Cardiac septum (tissue), 1 donor: Measurements from ENCODE around the gene CENPA. TPM values are rescaled to one million over a fixed set of nuclear protein-coding genes. Genes with fewer than 3 reads are reported as not detected.
"Not testable (repeated sequence)": the region's sequence is repeated elsewhere in the genome, so short reads cannot be mapped to it uniquely, and the experiment has no call there.

Source experiments
- DNase-seq: peaks from one replicate; pipeline ENCODE4 v3.0.0-alpha.2; 2020; ENCODE audit warnings: low spot score
- intact Hi-C: fragments of 100-400 bp; cut with DNase I; formaldehyde crosslinking; loops from one replicate; pipeline ENCODE4 v1.14.0; 2022
- total RNA-seq: library from RNA; stranded (reverse); fragmentation: NEBNext Ultra II Directional; extraction: Animal tissue kit (Norgen Biotek cat#: 25700); gene quantifications from one replicate; pipeline ENCODE4 v1.2.1, GENCODE V29; 2021
- donor health status: DM: no; HTN: no; CAD: no.

Gene CENPA
- total RNA-seq, 1 donor from 2014 or later: not detected

- intact Hi-C loops: no loop called here
- no peak for DNase-seq
Observed at GRCh38 chr2:26758790-26759321, 27.0 kb upstream of the CENPA start.

GRCh38 chr2:26759845-26760244 lies 26.0 kb upstream of the CENPA start:
- intact Hi-C loops: no loop called here
- no peak for DNase-seq

GRCh38 chr2:26760991-26761390 lies 24.9 kb upstream of the CENPA start:
- intact Hi-C loops, DNase-seq: not testable (repeated sequence)

DNA sequence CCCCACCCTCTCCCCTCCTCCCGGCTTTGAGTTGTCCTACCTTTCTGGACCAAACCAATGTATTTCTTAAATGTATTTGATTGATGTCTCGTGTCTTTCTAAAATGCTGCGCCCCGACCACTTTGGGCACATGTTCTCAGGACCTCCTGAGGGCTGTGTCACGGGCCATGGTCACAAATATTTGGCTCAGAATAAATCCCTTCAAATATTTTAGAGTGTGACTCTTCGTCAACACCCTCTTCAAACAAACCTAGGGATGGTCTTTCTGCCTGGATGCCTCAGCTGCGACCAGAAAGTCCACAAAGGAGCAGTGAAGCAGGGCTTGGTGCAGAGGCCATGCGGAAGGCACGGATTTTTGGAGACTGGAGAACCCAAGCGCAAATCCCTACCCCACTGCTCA lies 22.8 kb upstream of the CENPA start:
- intact Hi-C loops: no loop called here
- no peak for DNase-seq

DNA sequence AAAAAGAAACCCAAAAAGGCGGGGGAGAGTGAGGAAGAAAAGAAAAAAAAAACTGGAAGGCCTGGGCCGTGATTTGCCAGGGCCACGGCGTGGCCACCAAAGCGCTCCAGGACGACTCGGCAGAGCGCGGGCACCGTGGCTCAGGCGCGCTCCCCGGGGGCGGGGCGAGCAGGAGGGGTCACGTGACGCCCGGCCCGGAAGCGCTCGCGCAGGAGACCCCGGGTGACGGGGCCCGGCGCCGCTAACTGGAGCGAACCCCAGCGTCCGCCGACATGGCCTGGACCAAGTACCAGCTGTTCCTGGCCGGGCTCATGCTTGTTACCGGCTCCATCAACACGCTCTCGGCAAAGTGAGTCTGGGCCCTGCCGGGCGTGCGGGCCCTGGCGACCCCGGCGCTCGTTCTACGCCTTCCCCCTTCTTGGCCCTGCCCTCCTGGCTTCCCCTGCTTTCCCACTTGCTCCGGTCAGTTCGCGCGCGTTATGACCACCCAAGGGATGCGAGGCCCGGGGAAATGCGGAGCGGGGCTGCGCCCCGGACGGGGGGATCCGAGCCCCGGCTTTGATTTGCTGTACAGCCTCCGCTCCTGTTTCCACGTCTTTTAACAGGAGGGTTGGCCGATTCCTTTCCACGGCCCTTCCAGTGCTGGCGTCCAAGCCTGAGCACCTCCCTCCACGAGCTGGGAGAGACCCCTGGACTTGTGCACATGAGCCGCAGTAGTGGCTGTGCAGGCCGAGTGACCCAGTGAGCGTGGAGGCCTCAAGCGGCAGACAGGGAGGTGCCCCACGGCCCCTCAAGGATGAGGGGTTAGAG lies 21.6 kb upstream of the CENPA start, which contains the start of gene SLC35F6:
Gene SLC35F6, plus strand, starts transcription at position 207 of the 810 bp plus-strand sequence. Its CDS starts 66 bp downstream, at position 273.
- DNase-seq: peak; percentile 91
- intact Hi-C loops: no loop called here

DNA sequence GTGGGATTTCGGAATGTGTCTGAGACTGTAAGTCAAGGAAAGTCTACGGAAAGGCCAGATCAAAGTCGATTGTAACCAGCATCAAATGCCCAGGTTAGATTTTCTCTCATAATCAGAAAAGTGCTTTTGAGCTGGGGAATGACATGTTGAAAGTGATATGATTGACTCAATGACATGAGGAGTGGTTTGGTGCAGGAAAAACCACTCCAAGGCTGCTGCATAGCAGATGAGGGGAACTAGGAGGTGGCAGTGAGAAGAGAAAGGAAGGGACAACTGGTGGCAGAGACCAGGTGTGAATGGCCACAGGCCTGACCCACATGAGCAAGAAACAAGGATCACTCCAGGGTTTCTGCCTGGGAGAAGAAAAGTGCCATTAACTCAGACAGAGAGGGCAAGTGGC lies 20.9 kb upstream of the CENPA start:
- intact Hi-C loops: no loop called here
- DNase-seq: no peak

DNA sequence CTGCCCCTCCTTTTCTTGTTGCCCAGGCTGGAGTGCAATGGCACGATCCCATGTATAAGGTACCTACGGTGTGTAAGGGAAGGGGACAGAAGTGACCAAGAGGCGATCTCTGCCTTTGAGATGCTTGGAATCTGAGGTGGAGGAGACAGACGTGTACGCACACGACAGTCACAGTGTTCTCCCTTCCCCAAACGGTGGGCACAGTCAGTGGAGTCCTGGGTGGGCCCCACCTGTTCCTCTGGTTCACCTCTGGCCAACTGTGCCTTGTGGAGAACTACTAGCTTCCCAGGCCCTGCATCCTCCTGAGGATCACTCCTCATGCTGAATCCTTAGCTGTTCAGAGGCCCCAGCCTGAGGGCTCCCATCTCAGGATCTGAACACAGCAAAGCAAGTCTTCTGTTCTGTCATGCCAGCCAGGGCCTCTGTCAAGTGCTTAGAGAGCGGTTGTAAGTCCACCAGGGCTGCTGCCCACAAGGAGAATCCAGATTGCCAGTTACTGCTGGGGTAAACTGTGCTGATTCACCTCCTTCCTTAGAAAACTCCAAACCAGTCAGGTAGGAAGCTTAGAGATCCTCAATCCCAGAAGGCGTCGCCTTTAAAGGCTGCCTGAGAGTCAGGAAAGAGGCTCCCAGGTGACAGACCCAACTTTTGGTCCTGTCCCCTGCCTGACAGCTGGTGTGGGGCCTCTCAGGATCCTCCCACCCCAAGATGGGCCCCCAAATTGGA lies 20.2 kb upstream of the CENPA start:
- intact Hi-C loops: no loop called here
- DNase-seq: no peak

DNA sequence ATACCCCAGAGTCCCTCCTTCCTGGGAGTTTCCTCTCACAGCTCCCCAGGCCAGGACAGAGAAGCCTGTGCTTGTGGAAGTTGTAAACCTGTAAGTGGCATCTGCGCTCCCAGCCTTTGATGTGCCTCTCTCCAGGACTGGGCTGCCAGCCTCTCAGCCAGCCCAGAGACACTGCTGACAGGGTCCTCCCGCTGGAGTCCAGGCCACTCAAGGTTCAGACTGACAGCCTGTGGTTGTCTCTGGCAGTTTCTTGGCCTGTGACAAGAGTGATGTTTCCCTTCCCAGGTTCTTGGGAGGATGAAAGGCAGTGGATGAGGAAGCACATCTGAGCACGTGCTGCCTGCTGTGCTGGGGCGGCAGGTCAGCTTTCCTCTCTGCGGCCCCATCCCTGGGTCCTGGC lies 18.7 kb upstream of the CENPA start:
- intact Hi-C loops: no loop called here
- no peak for DNase-seq

DNA sequence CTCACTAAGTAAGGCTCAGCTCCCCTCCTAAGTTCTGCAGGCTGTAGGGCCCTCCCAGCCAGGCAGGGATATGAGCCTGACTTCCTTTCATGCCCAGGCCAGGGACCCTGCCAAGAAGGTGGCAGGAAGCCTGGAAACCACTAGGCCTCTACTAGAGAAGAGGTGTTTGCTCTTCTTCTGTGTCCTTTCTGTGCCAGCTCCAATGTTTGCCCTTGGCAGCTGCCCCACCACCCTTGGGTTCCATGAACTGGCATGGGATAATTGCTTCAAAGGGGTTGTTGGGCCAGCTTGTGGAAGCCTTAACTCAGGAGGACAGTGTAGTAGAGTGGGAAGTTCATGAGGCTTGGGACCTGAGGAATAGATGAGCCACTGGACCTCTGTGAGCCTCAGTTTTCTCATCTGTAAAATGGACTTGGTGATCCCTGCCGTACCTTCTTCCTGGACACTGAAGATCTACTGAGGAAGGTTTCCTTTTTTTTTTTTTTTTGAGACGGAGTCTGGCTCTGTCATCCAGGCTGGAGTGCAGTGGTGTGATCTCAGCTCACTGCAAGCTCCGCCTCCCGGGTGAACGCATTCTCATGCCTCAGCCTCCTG lies 17.9 kb upstream of the CENPA start:
- DNase-seq: no peak
- intact Hi-C loops: no loop called here

GRCh38 chr2:26768759-26769088 lies 17.1 kb upstream of the CENPA start:
- no peak for DNase-seq
- intact Hi-C loops: no loop called here

DNA sequence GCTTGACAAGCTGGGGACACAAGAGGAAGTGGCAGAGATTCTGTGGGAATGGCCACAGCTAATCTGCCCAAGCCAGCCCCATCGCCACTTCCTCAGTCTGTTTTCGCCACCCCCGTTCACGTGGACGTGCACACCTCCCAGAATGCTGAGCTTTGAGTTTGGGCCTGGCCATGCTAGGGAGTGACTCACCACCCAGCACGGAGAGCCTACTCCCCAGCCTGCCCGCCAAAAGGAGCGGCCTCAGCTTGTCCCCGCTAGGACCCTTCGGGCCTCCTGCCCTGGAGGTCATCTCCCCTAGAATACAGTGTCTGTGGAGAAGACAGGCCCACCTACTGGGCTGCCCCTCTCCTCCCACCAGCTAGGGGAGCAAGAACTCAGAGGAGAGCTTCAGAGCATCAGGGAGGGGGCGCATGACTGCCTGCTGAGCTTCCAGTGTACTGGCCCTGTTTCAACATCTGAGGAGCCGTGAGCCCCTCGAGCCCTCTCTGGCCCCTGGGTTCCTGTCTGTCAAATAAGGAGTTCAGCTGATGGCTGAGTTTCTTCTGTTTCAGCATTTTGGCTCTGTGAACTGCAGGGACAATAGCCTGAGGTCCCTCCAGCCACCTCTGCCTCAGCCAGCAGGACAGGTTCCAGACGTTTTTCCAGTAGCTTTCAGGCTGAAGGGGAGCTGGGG lies 16.6 kb upstream of the CENPA start:
- intact Hi-C loops: no loop called here
- DNase-seq: peak; percentile 87

DNA sequence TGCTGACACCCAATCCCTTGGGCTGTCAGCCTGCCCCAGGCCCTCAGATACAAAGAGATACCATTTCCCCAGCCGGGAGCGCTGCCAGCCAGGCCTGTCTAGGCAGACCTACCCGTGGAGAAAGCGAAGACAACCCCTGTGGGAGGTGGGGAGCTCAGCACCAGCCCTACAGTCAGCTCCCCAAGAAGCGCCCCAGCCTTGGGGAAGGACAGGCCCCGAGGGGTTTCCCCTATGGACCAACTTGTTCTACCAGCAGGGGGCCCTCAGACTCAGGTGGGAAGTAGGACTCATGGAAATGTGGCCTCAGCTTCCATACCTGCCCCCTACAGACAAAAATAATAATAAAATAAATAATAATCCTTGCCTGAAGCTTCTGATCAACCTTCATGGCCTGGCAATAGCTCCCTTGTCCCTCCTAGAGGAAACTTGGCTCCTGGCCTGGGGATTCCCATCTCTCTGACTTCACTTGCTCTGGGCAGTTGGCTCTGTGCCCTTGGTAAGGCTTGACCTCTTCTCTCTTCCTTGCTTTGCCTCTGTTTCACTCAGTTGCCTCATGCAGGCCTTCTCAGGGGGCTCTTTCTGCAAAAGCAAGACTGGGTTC lies 14.8 kb upstream of the CENPA start:
- intact Hi-C loops: no loop called here
- peak; percentile 86 for DNase-seq

DNA sequence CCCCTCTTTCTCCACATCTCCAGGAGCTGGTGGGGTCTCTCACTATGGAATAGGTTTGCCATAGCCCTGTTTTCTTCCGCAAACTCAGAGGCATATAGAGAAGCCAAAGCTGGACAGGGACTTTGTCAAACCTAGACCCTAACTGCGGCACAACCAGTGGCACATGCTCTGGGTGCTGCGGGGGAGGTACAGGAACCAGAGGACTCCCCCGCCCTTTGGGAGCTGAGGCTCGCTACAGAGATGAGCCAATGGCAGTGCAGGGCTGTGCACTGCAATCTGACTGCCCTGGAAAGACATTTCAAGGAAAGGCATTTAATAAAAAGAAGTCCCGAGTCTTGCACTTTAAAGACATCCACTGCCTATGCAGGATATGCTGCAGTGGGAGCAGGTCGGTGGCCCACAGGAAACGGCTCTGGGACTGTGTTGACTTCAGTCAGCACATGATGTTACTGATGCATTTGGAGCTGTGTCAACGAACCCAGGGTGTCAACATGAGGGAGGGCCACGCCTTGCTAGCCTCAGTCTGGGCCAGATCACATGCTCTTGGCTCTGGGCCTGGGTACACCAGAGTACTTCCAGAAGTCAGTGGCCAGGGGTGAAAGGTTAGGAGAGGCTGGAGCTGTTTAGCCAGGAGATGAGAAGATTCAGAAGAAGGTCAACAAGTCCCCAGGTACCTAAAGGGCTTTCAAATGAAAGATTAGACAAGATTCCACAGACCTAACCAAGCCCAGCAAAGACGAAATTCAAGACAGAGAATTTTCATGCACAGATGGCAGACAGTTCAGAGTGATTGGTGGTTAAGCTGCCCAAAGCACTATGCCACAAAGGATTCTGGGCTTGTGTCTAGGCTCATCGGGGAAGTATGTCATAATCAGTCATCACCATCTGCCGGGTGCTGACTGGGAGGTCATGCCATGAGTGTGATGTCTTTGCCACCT lies 13.5 kb upstream of the CENPA start:
- DNase-seq: peak; percentile 93
- intact Hi-C loops: no loop called here

DNA sequence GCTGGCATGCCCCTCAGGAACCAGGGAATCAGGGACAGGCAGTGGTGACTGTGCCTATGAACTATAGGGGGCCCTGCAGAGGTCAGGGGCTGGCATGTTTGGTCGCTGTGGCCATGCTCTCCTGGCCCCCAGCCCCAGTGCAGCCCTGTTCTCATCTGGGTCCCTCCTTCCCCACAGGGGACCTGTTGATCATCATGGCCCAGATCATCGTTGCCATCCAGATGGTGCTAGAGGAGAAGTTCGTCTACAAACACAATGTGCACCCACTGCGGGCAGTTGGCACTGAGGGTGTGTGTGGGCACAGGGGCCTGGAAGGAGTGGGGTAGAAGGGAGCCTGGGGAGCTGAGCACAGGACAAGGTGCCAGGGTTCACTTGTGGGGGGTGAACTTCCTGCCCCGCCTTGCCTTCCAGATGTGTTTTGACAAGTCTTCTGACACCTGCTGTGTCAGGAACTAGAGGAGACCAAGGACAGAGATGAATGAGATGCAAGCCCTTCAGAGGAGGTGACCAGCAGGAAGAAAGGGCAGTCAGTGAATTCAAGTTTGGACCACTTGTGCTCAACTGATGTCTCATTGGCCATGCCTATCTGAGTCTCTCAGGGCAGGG lies 9.6 kb upstream of the CENPA start:
- intact Hi-C loops: no loop called here
- DNase-seq: peak; percentile 64

- peak; percentile 44 for DNase-seq
- intact Hi-C loops: no loop called here
Observed at GRCh38 chr2:26778098-26778497, 7.8 kb upstream of the CENPA start.

GRCh38 chr2:26778507-26778906 lies 7.3 kb upstream of the CENPA start:
- intact Hi-C loops: no loop called here
- DNase-seq: peak; percentile 17

DNA sequence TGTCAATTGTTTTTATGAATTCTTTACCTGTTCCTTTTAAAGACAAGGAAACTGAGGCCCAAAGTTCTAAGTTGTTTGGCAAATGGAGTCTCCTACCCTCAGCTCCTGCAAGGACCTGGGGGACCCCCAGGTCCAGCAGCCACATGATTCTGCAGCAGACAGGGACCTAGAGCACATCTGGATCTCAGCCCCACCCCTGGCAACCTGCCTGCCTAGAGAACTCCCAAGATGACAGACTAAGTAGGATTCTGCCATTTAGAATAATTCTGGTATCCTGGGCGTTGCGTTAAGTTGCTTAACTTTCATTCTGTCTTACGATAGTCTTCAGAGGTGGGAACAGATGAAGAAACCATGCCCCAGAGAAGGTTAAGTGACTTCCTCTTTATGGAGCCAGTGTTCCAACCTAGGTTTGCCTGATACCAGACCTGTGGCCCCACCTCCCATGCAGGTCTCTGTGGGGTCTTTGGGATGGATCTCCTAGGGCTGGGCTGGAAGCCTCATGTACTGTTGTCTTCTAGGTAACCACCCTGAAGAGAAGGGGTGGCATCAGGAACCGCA lies 5.6 kb upstream of the CENPA start:
- no peak for DNase-seq
- intact Hi-C loops: no loop called here
